ENCODE measurements around the gene RNU7-1.

Gene RNU7-1

DNA sequence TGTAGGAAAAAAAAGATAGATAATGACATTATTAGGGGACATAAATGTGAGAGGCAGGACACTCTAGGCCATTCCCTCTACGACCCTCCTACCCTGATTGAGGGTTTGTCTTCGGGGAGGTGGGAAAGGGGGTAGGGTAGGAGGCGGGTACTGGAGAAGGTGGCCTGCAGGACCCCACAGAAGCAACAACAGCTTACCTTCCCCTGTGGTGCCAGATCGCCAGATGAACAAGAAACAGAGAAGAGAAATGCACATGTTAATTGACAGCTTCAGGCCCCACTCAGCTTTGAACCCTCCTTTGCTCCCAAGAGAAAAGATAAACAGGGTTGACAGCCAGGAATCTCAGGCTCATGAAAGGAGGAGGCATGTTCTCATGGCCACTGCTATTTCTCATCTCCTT, 22.1 kb downstream of the RNU7-1 start:
- DNase-seq = no peak

DNA sequence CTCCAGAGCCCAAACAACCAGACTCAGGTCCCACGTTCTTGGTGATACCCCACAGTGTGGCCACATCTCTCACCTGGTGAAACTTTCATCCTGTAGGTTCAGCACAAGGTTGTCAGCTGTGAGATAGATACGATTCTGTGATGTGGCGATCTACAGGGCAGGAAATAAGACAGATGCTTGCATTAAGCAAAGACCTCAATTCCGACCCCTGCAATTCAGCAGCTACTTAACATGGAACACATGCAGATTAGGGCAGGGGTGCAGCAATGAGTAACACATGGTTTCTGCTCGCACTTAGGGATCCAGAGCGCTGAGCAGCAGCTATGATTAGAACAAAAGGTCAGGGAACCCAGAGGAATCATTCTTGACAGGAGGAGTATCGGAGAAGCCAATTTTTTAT, 22.7 kb downstream of the RNU7-1 start:
- DNase-seq = no peak

DNA sequence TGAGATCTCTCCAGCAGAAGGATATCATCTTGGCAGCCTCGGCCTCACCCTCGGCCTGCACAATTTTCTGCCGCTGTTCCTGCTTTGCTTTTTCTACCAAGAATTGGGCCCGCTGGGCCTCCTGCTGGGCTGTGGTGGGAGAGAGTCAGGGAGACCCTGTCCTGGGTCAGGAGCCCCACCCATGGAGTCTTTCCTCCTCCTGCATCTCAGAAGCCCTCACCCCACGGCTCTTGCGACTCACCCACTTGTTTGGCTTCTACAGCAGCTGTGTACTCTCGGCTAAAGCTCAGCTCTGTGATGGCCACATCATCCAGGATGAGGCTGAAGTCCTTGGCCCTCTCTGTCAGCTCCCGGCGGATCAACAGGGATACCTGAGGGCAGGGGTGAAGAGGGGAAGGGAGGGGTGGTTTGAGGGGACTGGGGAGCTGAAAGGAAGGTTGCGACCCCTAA, 24.1 kb downstream of the RNU7-1 start:
- DNase-seq = no peak

DNA sequence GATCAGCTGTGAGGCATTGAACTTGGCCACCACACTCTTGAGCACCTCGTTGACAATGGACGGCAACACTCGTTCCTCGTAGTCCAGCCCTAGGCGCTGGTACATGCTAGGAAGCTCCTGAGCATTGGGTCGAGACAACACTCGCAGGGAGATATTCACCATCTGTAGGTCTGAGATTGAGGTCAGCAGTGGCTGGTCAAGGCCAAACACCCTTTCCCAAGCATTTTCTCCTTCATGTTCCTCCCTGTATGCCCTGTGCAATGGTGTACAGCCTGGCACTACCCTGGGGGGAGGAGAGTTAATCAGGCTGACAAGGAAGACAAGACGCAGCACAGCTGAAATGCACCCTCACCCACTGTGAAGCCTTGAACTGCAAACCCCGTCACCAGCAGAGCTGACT, 24.8 kb downstream of the RNU7-1 start:
- no peak for DNase-seq

DNA sequence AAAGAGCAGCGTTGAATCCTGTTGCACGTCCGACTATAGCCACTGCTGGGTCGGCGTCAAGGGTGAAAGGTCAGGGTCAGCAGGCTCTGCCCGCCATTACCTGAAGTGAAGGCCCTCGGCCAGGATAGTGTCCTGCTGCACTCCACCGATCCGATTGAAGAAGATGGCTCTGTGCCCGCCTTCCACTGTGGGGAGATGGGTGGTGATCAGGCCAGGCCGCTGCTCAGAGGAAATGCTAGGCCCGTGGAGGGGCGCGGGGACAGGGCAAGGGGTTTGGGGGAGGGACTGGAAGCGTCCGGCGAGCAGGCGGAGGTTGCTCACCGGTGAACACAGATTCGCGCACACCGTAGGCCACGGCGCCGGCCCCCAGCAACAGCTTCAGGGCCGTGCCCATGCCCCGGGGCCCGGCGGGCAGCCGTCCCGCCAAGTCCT, 26.5 kb downstream of the RNU7-1 start:
- peak in 1 of 2 donors; percentile 44 for DNase-seq

DNA sequence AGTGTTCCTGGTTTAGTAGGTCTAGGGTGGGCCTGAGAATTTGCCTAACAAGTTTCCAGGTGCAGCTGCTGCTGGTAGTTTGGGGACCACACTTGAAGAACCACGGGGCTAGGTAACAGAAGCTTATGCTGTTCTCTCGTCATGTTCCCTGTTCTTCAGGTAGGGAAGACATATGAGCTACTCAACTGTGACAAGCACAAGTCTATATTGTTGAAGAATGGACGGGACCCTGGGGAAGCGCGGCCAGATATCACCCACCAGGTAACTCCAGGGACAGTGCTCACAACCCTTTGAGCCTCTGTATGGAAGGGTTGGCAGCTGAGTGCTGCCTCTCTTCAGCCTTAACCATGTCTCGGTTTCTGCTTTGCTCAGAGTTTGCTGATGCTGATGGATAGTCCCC, 30.6 kb downstream of the RNU7-1 start:
- no peak for DNase-seq

DNA sequence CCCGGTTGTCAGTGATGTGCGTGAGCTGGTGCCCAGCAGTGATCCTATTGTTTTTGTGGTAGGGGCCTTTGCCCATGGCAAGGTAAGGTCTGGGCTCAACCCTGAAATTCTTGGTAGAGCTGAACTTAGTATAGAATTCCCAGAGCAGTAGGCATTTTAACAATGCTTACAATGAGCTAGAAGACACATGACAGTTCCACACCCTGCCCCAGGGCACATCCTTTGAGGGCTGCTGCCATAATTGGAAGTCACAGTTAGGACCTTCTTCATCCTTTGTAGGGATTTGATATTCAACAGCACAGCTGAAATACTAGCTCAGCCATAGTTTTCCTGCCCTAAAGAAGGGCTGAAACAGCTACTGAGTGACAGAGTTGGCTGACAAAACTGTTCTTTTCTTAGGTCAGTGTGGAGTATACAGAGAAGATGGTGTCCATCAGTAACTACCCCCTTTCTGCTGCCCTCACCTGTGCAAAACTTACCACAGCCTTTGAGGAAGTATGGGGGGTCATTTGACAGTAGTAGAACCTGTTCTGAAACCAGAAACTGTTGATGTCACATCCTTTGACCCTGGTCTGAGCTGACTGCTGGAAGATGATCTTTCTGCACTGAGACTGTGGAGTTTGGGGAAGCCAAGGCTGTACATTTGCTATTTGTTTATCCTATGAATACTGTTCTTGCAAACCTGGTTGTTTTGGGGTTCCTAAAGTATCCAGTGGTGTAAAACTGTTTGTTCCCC, 31.8 kb downstream of the RNU7-1 start:
- DNase-seq = no peak

DNA sequence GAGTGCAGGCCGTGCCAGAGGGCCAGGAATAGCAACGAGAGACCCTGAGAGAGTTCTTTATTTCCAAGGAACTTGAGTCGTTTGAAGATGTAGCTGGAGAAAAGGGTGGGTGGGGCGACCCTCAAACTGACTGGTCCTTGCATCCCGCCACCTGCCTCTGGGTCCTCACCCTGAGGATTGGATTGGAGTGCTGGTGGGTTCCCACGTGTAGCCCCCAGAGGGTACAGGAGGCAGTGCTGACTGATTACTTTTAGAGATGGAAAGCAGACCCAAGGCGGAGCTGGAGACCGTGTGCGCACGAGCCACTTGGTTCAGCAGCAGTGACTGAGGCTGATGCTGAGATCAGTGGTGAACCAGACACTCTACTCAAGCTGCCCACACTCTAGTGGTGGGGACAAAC, 34.0 kb downstream of the RNU7-1 start:
- no peak for DNase-seq

DNA sequence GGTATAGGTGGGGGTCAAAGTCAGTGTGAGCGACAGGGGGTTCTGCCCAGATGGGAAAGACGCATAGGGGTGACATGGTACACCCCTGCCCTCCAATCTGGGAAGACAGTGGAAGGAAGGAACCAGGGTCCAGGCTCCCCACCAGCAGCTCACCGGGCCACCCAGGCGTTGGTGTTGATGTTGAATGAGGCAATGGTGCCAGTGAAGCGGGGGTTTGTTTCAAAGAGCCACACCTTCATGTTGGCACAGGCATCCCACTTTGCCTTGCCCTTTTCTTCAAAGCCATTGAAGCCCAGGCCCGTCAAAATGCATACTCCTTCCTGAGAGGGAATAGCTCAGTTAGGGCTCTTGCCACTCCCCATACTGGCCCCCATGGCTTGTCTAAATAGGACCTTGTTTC, 34.6 kb downstream of the RNU7-1 start:
- DNase-seq = no peak

DNA sequence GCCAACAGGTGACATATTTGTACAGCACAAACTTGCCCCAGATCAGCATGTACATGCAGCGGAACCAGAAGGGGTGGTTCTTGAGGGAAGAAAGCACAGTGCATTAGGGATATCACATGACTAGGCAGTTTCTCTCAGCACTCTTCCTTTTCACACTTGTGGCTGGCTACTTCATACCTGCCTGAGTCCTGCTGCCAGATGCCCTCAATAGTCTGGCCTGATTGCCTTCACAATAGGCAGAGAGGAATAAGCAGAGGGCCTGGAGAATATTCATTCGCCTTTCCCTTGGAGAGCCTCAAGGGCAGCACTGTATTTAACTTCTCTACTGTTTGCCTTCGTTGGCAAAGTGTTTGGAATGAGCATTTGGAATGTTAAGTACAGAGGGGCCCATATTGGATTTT, 35.0 kb downstream of the RNU7-1 start:
- DNase-seq = no peak

DNA sequence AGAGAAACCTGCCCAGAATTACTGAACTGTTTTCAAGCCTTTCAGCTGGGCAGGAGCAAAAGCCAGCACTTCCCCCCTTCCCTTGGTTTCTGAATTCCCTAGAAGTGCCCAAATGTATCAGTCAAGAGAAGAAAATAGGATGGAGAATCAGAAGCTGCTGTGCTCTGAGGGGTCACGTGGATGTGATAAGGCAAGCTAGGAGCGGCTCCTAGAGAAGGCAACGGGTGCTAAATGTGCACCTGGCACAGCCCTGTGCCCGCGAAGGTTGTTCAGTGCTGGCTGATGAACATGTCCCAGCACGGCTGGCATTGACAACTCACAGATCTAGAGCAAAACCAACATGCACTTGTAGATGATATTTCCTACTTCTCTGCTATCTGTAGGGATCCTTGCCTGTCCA, 35.4 kb downstream of the RNU7-1 start:
- no peak for DNase-seq

DNA sequence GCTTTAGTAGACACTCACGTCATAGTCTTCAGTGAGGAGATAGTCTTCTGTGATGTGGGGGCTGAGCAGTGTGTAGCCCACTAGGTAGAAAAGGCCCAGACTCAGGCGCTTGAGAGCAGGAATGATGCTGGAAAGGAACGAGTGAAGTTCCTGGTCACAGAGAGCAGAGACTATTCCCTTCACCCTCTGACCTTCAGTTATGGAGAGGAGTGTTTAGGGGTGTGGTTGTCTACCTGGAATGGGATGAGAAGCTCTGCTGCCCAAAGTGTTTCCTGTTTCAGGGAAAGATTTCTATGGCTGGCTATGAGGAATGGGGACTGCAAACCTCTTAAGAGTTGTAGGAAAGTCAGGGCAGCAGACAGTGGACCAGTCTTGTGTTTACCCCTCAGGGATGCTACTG, 35.8 kb downstream of the RNU7-1 start:
- DNase-seq = no peak

DNA sequence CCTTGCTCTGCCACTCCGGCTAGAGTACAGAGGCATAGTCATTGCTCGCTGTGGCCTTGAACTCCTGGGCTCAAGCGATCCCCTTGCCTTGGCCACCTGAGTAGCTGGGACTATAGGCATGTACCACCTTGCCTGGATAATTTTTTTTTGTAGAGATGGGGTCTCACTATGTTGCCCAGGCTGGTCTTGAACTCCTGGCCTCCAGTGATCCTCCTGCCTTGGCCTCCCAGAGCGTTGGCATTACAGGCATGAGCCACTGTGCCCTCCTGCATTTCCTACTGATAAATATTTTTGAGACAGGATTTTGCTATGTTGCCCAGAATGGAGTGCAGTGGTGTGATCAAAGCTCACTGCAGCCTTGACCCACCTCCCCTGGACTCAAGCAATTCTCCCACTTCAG, 36.5 kb downstream of the RNU7-1 start:
- no peak for DNase-seq

DNA sequence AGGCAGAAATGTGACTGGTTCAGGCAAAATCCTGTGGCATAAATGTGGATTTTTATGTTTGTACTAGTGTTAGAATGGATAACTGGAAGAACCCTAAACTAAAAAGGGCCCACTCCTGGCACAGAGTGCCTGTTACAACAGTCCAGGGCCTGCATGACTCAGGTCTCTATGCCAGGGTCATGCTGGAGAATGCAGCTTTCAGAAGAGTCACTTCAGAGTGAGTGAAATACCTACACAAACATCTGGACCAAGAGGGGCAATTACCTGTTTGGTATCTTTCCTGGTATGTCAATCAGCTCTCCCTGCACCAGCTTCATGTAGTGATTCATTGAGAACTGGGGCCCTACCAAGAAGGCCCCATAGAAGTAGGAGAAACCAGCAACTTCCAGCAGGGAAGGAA, 37.1 kb downstream of the RNU7-1 start:
- DNase-seq = no peak

DNA sequence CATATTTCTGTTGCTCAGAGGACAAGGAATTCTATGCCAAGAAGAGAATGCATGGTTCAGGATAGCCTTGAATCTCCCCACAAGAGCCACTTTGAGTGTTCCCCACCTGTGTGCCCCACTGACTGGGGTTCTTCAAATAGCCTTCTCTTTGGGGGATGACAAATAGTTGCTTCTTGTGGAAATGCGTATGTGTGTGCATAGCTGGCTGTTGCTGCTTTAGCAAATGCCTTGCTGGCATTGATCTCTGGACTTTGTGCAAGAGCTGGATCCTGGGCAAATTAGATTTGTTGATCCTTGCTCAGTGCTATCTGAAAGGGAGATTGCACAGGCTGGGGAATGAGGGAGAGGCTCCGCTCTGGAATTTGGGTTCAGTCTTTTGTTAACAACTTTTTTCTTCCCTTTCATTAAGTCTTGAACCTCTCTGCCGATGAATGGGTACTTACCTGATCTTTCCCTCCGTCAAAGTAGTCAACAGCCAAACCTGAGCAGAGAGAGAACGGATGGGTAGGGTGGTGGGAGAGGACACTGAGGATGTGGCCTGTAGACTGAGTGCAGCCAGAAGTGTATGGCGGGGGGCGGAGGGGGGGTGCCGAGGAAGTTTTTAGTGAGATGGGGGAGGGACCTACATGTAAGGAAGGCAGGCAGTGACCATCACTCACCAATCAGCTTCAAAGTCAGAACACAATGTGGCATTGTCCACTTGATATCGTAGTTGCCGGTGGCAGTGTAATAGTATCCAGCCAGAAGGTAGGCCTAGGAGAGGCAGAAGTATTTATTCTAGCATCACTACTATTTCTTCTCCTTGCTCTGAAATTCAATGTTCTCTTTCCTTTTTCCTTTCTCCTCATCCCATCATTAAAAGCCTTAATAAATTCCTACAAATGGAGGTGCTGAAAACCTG, 37.8 kb downstream of the RNU7-1 start:
- DNase-seq = no peak

DNA sequence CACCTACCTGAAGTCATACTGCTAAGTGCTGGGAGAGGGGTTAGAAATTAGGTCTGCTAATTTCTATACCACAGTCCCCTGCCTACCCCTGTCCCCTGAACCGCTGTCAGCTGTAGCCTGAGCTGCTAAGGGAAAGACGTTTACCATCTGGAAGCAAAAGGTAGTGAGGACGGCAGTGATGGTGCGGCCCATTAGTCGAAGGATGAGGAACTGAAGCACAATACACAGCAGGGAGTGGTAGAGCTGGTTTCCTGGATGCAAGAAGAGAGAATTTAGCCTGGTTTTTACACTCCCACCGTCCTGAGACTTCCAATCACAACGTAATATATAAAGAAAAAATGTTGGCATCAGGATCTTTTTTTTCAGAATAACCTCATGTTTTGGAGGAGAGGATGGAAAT, 38.9 kb downstream of the RNU7-1 start:
- DNase-seq = no peak

DNA sequence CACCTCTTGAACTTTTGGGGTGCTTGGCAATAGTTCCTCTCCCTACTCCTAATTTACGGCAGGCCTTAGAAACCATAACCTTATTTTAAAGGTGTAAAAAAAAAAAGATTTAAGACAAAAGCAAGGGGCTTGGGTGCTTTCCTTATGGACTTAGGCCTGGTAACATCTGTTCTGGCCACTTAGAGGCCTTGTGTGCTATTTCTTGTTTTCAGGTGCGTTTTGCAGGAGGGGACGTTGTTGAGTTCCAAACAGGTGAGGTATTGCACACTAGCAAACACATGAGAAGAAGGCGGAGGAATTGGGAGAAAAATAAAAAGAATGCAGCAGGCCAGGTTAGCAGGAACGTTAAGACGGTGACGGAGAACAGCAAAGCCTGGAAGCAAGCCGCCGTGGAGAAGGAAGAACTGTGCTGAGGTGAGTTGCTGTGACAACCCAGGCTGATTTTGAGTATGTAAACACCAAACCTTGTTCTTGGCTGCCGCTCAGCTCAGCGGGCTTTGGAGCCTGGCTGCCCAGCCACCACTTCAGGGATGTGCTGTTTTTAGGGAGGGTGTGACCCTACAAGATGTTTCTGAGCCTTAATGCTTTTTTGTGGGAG, 44.4 kb downstream of the RNU7-1 start:
- no peak for DNase-seq

All from stimulated activated CD4-positive, alpha-beta T cell treated with anti-CD3 and anti-CD28 coated beads, Interleukin-2, amount 100 ng/mL, for 24 hours (primary cell).